ENCODE results near the gene NOP9.

NOP9 gene

GRCh38 chr14:24310265-24310645 lies 10.6 kb downstream of the NOP9 start:
- no peak for DNase-seq

GRCh38 chr14:24310646-24311604 lies 11.3 kb downstream of the NOP9 start, which contains the start of gene LTB4R:
LTB4R (plus strand) TSS chr14:24311502; CDS start chr14:24315652, 4,150 bp downstream.
- DNase-seq = peak in 3 of 4 experiments; percentile 41 to 73 (median 68)

GRCh38 chr14:24311837-24312615 lies 12.4 kb downstream of the NOP9 start:
- DNase-seq = peak; percentile 61 to 88 (median 76)

GRCh38 chr14:24312736-24313507 lies 13.3 kb downstream of the NOP9 start:
- DNase-seq = peak; percentile 83 to 94 (median 90)

GRCh38 chr14:24313913-24314312 lies 14.3 kb downstream of the NOP9 start:
- peak in 3 of 4 experiments; percentile 59 to 71 (median 70) for DNase-seq

- DNase-seq = peak in 1 of 4 experiments; percentile 14
These were observed 14.9 kb downstream of the NOP9 start for GRCh38 chr14:24314377-24315193.

- DNase-seq = peak in 3 of 4 experiments; percentile 36 to 52 (median 38)
These were observed 15.7 kb downstream of the NOP9 start for GRCh38 chr14:24315243-24315806.

- no peak for DNase-seq
These were observed 16.4 kb downstream of the NOP9 start for GRCh38 chr14:24315807-24316596.

- DNase-seq = no peak
These were observed 16.9 kb downstream of the NOP9 start for GRCh38 chr14:24316597-24316950.

GRCh38 chr14:24317141-24317928 lies 17.7 kb downstream of the NOP9 start:
- DNase-seq = peak in 1 of 4 experiments; percentile 23

- peak in 1 of 4 experiments; percentile 1 for DNase-seq
These were observed 21.7 kb downstream of the NOP9 start for GRCh38 chr14:24321212-24321975.

- no peak for DNase-seq
These were observed 23.0 kb downstream of the NOP9 start for GRCh38 chr14:24322672-24323071.

GRCh38 chr14:24323341-24323740 lies 23.7 kb downstream of the NOP9 start:
- DNase-seq = peak in 1 of 4 experiments; percentile 1

- DNase-seq = peak in 1 of 4 experiments; percentile 2
These were observed 24.4 kb downstream of the NOP9 start for GRCh38 chr14:24324024-24324423.

GRCh38 chr14:24325041-24325530 lies 25.4 kb downstream of the NOP9 start:
- DNase-seq = peak in 1 of 4 experiments; percentile 1

GRCh38 chr14:24325963-24326362 lies 26.3 kb downstream of the NOP9 start:
- DNase-seq = no peak

GRCh38 chr14:24327303-24327702 lies 27.7 kb downstream of the NOP9 start:
- DNase-seq = peak in 3 of 4 experiments; percentile 62 to 86 (median 66)

GRCh38 chr14:24327914-24328313 lies 28.3 kb downstream of the NOP9 start:
- peak in 2 of 4 experiments; percentile 21 to 44 for DNase-seq

All from suppressor macrophage (primary cell).